NOMO-1 treated with dmso at 0.1 percent for 144 hours (cell line): ENCODE measurements around the gene MET.
"Not testable (repeated sequence)": the region's sequence is repeated elsewhere in the genome, so short reads cannot be mapped to it uniquely, and the experiment has no call there.

ENCODE experiments used
- DNase-seq: peaks from one replicate; lab custom pipeline; 2025; ENCODE audit not compliant: unreplicated experiment; lab: John Stamatoyannopoulos, UW

MET gene

DNA sequence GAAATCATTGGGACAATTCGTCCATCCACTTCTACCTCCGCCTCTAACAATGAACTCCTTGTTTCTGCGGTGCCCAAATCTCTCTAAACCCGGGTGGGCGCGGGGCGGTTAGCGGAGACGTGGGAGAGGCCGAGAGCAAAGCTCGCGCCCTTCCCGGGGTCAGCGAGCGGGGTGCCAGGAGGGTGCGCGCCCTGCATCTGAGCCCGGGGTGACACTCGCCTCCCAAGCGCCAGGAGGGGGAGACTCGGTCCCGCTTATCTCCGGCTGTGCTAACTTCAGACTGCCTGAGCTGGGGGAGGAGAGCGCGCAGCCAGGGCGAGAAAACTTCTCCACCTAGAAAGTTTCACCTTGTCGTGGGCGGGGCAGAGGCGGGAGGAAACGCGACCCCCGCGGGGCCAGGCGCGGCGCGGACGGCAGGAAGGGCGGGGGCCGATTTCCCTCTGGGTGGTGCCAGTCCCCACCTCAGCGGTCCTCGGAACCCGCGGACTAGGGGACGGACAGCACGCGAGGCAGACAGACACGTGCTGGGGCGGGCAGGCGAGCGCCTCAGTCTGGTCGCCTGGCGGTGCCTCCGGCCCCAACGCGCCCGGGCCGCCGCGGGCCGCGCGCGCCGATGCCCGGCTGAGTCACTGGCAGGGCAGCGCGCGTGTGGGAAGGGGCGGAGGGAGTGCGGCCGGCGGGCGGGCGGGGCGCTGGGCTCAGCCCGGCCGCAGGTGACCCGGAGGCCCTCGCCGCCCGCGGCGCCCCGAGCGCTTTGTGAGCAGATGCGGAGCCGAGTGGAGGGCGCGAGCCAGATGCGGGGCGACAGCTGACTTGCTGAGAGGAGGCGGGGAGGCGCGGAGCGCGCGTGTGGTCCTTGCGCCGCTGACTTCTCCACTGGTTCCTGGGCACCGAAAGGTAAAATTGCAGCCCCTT is at the start of gene MET:
TSS of gene MET (plus strand) at position 516 of the 915 bp plus-strand sequence. CDS start 26,889 bp downstream, outside the sequence.
- peak; percentile 25 for DNase-seq

- no peak for DNase-seq
Measured at GRCh38 chr7:116626886-116627285, 45.1 kb upstream of the MET start.

- no peak for DNase-seq
Measured at GRCh38 chr7:116629051-116629463, 42.9 kb upstream of the MET start.

GRCh38 chr7:116630357-116630756 is 41.6 kb upstream of the MET start:
- DNase-seq, result no peak

GRCh38 chr7:116630932-116631671 is 40.9 kb upstream of the MET start:
- peak; percentile 6 for DNase-seq

DNA sequence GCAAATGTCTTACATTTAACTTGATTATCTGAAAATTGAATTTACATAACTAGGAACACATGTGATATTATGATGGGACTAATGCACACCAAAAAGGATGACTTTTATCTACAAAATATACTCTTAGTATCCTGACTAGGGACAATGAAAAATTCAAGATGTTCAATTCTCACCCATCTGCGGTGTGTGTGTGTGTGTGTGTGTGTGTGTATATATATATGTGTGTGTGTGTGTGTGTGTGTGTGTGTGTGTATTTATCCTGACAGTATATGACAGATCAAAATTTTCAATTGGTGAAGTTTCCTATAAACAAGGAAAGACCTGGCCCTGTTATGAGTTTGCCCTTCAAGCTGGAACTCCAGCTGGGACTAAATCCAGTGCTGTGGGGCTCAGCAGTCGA is 40.3 kb upstream of the MET start:
- no peak for DNase-seq

DNA sequence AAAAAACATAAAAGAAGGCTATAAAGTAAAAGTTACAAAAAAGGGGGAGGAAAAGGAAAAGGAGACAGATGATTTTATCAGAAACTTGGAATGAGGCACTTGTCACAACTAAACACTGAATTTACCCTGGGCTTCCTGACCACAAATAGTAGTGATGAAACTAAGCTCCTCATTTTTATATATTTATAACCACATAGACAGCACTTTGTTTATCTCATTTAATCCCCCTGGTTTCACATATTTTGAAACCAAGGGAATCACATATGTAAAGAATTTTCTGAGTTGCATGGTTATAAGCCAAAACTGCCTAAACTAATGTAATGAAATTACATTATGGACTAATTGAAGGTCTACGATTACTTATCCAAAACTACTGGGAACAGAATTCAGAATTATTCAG is 39.6 kb upstream of the MET start:
- DNase-seq, result no peak

DNA sequence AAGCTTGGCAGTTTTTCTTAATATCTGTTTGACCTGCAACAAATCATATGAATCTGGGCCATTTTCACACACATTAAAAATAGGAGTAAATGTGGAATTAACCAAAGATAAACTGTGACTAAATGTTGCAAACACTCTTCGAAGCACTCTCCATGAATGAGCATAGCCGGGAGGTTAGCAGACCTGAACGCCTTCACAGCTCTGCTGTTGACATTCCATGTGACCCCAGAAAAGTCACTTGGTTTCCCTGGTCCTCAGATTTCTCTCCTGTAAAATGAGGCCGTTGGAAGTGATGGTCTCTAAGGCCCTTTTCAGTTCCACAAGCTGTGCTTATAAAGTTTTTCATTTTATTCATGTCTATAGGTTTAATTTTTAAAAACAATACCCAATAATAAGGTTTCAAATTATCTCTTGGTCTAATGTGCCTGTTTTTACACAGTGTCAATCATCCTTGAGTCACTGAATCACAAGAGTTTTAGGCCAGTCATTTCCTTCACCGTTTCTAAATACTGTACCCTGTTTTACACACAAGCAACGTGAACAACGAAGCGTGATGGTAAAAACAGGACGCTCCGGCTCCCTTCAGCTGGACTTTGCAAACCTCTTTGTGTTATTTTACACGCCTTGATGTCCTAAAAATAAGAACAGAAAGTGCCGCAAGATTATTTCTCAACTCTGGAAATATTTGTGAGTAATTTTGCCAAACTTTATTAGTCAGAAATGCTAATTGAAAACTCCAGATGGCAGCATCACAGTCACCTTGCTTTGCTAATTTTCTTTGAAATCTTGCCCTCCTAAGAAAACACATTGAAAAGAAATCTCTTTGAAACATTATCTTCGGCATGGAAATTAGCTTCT is 38.6 kb upstream of the MET start:
- no peak for DNase-seq

- no peak for DNase-seq
Measured at GRCh38 chr7:116636997-116637396, 35.0 kb upstream of the MET start.

DNA sequence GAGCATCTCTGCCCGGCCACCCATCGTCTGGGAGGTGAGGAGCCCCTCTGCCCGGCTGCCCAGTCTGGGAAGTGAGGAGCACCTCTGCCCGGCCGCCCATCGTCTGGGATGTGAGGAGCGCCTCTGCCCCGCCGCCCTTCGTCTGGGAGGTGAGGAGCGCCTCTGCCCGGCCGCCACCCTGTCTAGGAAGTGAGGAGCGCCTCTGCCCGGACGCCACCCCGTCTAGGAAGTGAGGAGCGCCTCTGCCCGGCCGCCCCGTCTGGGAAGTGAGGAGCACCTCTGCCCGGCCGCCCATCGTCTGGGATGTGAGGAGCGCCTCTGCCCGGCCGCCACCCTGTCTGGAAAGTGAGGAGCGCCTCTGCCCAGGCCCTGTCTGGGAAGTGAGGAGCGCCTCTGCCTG is 33.4 kb upstream of the MET start:
- not testable (repeated sequence) for DNase-seq

GRCh38 chr7:116641551-116642153 is 30.3 kb upstream of the MET start:
- DNase-seq, result no peak

DNA sequence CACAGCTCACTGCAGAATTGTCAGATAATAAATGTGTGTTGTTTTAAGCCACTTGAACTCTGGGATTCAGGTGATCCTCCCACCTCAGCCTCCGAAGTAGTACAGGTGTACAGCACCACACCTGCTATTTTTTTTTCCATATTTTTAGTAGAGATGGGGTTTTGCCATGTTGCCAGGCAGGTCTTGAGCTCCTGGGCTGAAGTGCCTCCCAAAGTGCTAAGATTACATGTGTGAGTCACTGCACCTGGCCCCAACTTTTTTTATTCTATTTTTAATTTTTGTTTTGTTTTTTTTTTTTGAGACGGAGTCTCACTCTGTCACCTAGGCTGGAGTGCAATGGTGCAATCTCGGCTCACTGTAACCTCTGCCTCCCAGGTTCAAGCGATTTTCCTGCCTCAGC is 28.8 kb upstream of the MET start:
- not testable (repeated sequence) for DNase-seq

GRCh38 chr7:116644628-116645027 is 27.4 kb upstream of the MET start:
- DNase-seq, result no peak

DNA sequence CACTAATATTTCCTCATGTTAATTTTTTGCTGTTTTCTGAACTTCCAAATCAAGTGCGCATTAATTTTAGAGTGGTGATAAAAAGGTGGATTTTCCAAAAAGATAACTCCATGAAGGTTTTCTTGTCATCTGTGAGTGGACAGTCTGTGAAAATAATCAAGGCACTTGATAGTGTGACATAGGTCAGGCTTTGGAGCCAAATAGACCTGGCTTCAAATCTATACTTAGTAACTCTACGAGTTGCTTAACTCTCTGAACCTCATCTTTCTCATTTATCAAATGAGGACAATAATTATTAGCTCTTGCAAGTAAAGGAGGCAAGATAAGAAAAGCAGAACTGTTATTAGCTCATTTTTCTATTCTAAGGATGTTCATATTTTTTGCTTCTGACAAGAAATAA is 24.7 kb upstream of the MET start:
- DNase-seq, result no peak

DNA sequence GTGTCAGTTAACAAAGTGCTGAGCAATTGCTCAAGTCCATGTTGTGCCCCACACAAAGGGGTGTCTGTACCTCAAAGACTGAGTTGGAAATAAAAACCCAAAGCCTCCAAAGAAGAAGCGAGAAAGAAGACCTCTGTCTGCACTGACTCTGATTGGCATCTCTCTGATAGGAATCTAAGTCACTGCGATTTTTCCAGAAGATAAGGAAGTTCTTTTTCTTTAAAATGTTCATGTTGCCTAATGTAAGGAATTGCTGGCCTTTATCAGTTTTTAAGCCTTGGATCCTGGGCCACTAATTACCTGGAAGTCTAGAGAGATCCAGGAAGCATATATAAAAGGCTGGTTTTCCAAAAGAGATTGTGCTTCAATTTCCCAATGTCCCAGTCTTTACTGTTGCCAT is 24.1 kb upstream of the MET start:
- no peak for DNase-seq

- no peak for DNase-seq
Measured at GRCh38 chr7:116650436-116650835, 21.6 kb upstream of the MET start.

DNA sequence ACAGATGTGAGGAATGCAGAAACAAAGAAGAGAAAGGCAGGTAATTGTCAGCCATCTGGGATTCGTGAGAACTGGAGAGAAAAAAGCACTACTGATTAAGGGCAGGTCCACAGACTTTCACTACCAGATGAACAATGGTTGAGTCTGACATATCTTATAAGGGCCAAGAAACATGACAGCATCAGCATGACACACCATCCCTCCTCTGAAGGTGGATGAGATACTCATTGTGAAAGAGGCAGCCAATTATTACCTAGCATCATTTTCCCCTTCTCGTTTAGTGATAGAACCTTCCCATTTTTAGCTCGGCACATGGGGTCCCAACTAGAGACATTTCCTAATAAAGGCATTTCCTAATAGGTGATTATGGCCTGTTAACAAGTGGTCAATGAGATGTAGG is 19.2 kb upstream of the MET start:
- no peak for DNase-seq

GRCh38 chr7:116653204-116653603 is 18.8 kb upstream of the MET start:
- no peak for DNase-seq

GRCh38 chr7:116653646-116654045 is 18.4 kb upstream of the MET start:
- no peak for DNase-seq

GRCh38 chr7:116659248-116659647 is 12.7 kb upstream of the MET start:
- DNase-seq, result not testable (repeated sequence)

DNA sequence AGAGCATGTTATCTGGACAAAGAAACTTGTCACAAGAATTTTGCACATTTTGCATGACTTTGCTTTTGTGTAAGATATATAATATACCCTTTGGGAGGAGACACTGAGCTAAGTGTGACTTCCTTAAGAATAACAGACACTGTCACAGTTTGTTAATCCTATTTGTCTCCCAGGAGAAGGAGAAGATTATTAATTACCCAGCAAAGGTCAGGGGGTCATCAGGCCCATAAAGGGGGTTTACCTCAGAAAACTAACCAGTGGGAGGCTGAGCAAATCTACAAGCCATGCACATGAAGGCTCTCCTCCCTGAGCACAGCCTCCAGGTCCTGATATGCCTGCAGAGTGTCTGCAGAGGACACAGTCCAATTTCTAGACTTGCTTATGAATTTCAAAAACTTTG is 10.1 kb upstream of the MET start:
- DNase-seq, result no peak
